OCI-LY7 (cell line): ENCODE data around the gene MLLT3. TPM values are rescaled to one million over a fixed set of nuclear protein-coding genes. Genes with fewer than 3 reads are reported as not detected.

Experiments
- BruUV-seq: library from RNA; stranded (reverse); fragments of 400-500 nt; replicated peaks from 2 replicates; lab custom pipeline; 2021; lab: Mats Ljungman, UMichigan
- CTCF ChIA-PET: fragments of 300-600 bp; sonication (Branson Sonifier 250); formaldehyde crosslinking; loops from one replicate; lab custom pipeline; 2022; ENCODE audit warnings: antibody characterized with exemption; ENCODE audit not compliant: unreplicated experiment; lab: Charles Lee
- POLR2A ChIA-PET: fragments of 300-600 bp; sonication (Branson Sonifier 250); formaldehyde crosslinking; loops from one replicate; lab custom pipeline; 2022; ENCODE audit warnings: antibody characterized with exemption; lab: Charles Lee
- DNase-seq: peaks from one replicate; pipeline ENCODE4 v3.0.0-alpha.2; 2015; ENCODE audit warnings: low spot score
- H2AFZ ChIP-seq: fragments of 200-600 bp; sonication (generic), shearing (Covaris generic); 2 replicates; pipeline ENCODE4 v1.6.1; 2014; ENCODE audit warnings: mild to moderate bottlenecking, antibody characterized with exemption, low read length, moderate library complexity
- H3K27ac ChIP-seq: fragments of 200-600 bp; sonication (generic); 2 replicates; pipeline ENCODE4 v1.5.1; 2014; ENCODE audit warnings: mixed run types, low read depth, mild to moderate bottlenecking, moderate library complexity, low read length, inconsistent platforms; ENCODE audit not compliant: poor library complexity, severe bottlenecking
- H3K36me3 ChIP-seq: fragments of 200-600 bp; sonication (generic); 2 replicates; pipeline ENCODE4 v1.6.1; 2014; ENCODE audit warnings: mild to moderate bottlenecking, antibody characterized with exemption, low read length, moderate library complexity, mixed read lengths; ENCODE audit not compliant: insufficient read depth
- H3K4me1 ChIP-seq: fragments of 200-600 bp; sonication (generic); 2 replicates; pipeline ENCODE4 v1.5.1; 2014; ENCODE audit warnings: mild to moderate bottlenecking, low read length; ENCODE audit not compliant: insufficient read depth, poor library complexity, severe bottlenecking
- H3K4me2 ChIP-seq: fragments of 200-600 bp; sonication (generic); 2 replicates; pipeline ENCODE4 v1.6.1; 2014; ENCODE audit warnings: mild to moderate bottlenecking, low read length
- H3K4me3 ChIP-seq: fragments of 200-600 bp; sonication (generic); 2 replicates; pipeline ENCODE4 v1.5.1; 2014; ENCODE audit warnings: mild to moderate bottlenecking, low read depth, low read length; ENCODE audit not compliant: poor library complexity, severe bottlenecking
- H3K79me2 ChIP-seq: fragments of 200-600 bp; sonication (generic); 2 replicates; pipeline ENCODE4 v1.6.1; 2016; ENCODE audit warnings: low read depth, mild to moderate bottlenecking, low read length, moderate library complexity, mixed read lengths; ENCODE audit not compliant: insufficient read depth
- H3K9me2 ChIP-seq: fragments of 200-600 bp; sonication (generic); 2 replicates; pipeline ENCODE4 v1.6.1; 2016; ENCODE audit warnings: mild to moderate bottlenecking, low read length, mixed read lengths; ENCODE audit not compliant: insufficient read depth
- H3K9me3 ChIP-seq: fragments of 200-600 bp; sonication (generic); 2 replicates; pipeline ENCODE4 v1.6.1; 2014; ENCODE audit warnings: mild to moderate bottlenecking, mixed run types, low read length, mixed read lengths
- H4K20me1 ChIP-seq: fragments of 200-600 bp; sonication (generic); 2 replicates; pipeline ENCODE4 v1.6.1; 2014; ENCODE audit warnings: mild to moderate bottlenecking, antibody characterized with exemption, low read length, moderate library complexity, mixed read lengths; ENCODE audit not compliant: insufficient read depth
- EZH2phosphoT487 ChIP-seq: fragments of 200-600 bp; sonication (generic); IDR thresholded peaks from 2 replicates; pipeline ENCODE4 v1.6.1; 2018; ENCODE audit warnings: low read depth, borderline replicate concordance, mild to moderate bottlenecking, mixed run types, antibody characterized with exemption, low read length, moderate library complexity, mixed read lengths
- intact Hi-C: fragments of 100-400 bp; cut with micrococcal nuclease; formaldehyde crosslinking; loops from one replicate; pipeline ENCODE4 v1.10.0; 2022; ENCODE audit not compliant: unreplicated experiment
- total RNA-seq, 2 experiments: library from RNA; depleted of rRNA in 1 of 2; stranded (reverse); fragments of >200 nt in 1 of 2; shearing (Covaris generic) in 1 of 2; gene quantifications; 2 replicates each; pipeline ENCODE4 v1.2.3, GENCODE V29; 2014 to 2022
- TF ChIP-seq, protein P1 (sequence below): fragments of 200-600 bp; sonication (generic); conservative IDR thresholded peaks from 2 replicates; pipeline ENCODE4 v1.5.1; 2014; ENCODE audit warnings: mild to moderate bottlenecking, antibody characterized with exemption, low read length, moderate library complexity, mixed read lengths

Gene MLLT3
- total RNA-seq, 2 experiments from 2014 or later, result 7.1 to 9.9 TPM

DNA sequence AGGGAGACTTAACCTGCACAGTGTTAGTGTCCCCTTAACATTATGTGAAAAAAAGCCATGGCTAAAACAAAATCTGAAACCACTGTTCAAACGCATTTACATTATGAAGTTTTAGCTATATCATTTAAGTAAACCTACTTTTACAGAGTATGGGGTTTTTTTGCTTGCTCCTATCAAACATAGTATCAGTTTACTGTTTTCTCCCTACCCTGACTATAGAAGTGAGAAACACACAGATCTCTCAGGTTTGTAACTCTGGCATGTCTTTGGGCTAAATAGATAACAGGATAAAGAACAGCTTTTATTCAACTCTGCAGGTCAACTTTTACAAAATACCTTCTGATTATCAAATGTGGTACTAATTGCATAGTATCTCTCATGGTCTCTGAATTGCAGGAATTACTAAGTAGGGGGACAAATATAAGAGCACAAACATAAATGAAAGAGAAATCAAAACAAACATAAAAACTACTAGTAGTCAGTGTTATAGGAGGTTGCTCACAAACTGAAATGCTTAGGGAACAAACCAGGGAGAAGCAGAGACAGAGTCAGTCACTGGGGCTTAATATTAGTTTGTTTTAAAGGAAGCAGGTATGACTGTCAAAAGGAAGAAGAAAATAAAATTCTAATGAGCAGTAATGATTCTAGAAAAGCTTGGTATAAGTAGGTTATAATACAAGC, 155.8 kb downstream of the MLLT3 start:
- TF ChIP-seq EZH2phosphoT487, result no peak
- TF ChIP-seq, protein P1, sequence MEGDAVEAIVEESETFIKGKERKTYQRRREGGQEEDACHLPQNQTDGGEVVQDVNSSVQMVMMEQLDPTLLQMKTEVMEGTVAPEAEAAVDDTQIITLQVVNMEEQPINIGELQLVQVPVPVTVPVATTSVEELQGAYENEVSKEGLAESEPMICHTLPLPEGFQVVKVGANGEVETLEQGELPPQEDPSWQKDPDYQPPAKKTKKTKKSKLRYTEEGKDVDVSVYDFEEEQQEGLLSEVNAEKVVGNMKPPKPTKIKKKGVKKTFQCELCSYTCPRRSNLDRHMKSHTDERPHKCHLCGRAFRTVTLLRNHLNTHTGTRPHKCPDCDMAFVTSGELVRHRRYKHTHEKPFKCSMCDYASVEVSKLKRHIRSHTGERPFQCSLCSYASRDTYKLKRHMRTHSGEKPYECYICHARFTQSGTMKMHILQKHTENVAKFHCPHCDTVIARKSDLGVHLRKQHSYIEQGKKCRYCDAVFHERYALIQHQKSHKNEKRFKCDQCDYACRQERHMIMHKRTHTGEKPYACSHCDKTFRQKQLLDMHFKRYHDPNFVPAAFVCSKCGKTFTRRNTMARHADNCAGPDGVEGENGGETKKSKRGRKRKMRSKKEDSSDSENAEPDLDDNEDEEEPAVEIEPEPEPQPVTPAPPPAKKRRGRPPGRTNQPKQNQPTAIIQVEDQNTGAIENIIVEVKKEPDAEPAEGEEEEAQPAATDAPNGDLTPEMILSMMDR, result no peak
- intact Hi-C loops, result no loop called here
- BruUV-seq, result no TSS peak
- Histone ChIP-seq H3K4me3 (no peak overlapping the region), H3K79me2 (no peaks in the 10 kb centered on the region), H3K27ac (no peak overlapping the region), H2AFZ (no peak overlapping the region), H4K20me1 (peaks cover 4% of the 10 kb centered on the region; the same call in 1 of the 2 replicates), H3K4me1 (peaks cover 3% of the 10 kb centered on the region), H3K9me2 (no peaks in the 10 kb centered on the region), H3K4me2 (no peak overlapping the region), H3K36me3 (no peaks in the 10 kb centered on the region), H3K9me3 (no peaks in the 10 kb centered on the region)
- ChIA-PET CTCF (no interaction called here), POLR2A (interaction anchor here (0.7 to 1.0 kb wide), 2 partner anchors 9 to 1116 kb away, joined by 3 to 6 read pairs; no protein-coding TSS in a partner anchor)
- no peak for DNase-seq

DNA sequence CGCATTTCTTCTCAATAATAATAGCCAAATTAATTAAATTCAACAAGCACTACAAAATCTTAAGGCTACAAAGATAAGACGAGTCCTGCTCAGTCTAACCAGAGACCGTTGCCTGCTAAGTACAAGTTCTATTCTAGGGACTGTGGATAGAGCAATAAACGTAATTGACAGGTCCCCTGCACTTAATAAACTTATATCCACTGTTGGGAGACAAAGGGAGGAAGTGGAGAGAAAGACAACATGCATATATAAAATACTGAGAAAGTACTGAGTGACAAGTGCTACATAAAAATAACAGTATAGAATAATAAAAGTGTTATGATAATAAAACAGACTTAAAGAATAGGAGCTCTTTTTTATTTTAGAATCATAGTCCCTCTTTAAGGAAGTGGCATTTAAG, 158.1 kb downstream of the MLLT3 start:
- peaks cover 4% of the 10 kb centered on the region; the same call in 1 of the 2 replicates for H4K20me1 ChIP-seq
- BruUV-seq, result no TSS peak
- H3K9me3 ChIP-seq, result no peaks in the 10 kb centered on the region
- H3K4me2 ChIP-seq, result no peak overlapping the region
- no peaks in the 10 kb centered on the region for H3K79me2 ChIP-seq
- H3K4me1 ChIP-seq, result peaks cover 3% of the 10 kb centered on the region
- TF ChIP-seq, protein P1, result no peak
- TF ChIP-seq EZH2phosphoT487, result no peak
- no peak overlapping the region for H3K27ac ChIP-seq
- ChIA-PET POLR2A (interaction anchor here (0.5 to 0.6 kb wide), 2 partner anchors 9 to 16 kb away, joined by 3 read pairs; no protein-coding TSS in a partner anchor), CTCF (no interaction called here)
- no peak overlapping the region for H2AFZ ChIP-seq
- H3K4me3 ChIP-seq, result no peak overlapping the region
- no peaks in the 10 kb centered on the region for H3K36me3 ChIP-seq
- H3K9me2 ChIP-seq, result no peaks in the 10 kb centered on the region
- intact Hi-C loops, result no loop called here
- no peak for DNase-seq

DNA sequence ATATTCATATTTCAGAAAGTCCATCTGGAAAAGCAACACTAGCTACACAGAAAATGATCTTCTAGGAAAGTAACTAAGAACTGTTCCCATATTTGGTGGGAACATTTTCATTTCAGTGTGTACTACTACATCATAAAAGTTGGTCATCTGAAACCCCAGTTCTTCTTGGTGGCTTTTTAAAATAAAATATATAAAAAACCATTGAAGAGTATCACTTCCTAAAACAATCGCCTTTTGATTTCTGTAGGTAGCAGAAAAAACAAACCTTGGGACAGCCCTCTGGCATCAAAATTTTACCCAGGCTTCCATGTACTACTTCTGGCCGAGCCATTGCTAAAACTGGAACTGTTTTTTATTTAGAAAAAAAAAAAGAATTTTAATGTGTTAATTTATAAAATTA, 158.5 kb downstream of the MLLT3 start:
- Histone ChIP-seq H3K36me3 (no peaks in the 10 kb centered on the region), H3K4me2 (no peak overlapping the region), H3K4me3 (no peak overlapping the region), H3K9me3 (no peaks in the 10 kb centered on the region), H3K27ac (no peak overlapping the region), H2AFZ (no peak overlapping the region), H3K79me2 (no peaks in the 10 kb centered on the region), H3K4me1 (peaks cover 3% of the 10 kb centered on the region), H4K20me1 (peaks cover 4% of the 10 kb centered on the region; the same call in 1 of the 2 replicates), H3K9me2 (no peaks in the 10 kb centered on the region)
- ChIA-PET CTCF (no interaction called here), POLR2A (no interaction called here)
- no peak for DNase-seq
- TF ChIP-seq, protein P1, result no peak
- TF ChIP-seq EZH2phosphoT487, result no peak
- intact Hi-C loops, result no loop called here
- no TSS peak for BruUV-seq
